ENCODE measurements around the gene FIBCD1.

FIBCD1 gene

GRCh38 chr9:130905125-130905901 is 33.7 kb downstream of the FIBCD1 start:
- DNase-seq: no peak

DNA sequence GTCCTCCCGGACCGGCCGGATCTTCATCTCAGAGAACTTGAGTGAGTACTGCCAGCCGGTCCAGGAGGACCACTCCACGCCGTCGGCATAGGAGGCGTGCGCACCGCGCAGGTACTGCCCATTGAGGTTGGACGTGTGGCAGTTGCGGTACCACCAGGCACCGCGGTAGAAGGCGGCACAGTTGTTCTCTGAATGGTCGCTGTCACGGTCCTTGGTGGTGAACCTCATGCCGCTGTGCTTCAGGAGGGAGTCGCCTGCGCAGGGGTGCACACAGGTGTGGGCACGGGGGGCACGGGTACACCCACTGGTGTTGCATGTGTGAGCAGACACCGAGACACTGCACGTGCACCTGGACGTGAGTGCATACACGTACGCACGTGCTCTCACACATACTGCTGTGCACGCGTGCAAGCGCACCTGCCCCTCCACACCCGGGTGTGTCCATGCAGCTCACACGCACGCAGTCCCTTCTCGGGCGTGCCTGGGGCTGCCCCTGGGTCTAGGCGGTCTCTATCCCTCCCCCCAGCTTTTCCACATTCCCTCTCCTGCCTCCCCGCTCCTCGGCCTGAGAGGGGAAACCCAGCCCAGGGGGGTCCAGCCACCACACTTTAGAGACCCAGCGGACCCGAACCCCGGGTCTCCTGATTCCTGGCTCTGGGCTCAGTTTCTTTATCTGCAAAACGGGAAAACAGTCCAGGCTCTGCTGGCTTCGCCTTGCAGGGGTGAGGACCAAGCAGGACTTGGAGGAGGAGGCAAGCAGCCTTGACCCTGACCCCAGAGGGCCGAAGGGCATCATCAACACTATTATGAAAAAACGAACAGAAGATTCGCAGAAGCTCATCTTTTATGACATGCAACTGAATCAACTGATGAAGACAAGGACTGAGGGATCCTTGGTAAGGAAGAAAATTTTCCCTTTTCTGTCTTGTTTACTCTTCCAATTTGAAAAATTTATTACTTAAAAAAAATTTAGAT is 34.7 kb downstream of the FIBCD1 start:
- DNase-seq: no peak

DNA sequence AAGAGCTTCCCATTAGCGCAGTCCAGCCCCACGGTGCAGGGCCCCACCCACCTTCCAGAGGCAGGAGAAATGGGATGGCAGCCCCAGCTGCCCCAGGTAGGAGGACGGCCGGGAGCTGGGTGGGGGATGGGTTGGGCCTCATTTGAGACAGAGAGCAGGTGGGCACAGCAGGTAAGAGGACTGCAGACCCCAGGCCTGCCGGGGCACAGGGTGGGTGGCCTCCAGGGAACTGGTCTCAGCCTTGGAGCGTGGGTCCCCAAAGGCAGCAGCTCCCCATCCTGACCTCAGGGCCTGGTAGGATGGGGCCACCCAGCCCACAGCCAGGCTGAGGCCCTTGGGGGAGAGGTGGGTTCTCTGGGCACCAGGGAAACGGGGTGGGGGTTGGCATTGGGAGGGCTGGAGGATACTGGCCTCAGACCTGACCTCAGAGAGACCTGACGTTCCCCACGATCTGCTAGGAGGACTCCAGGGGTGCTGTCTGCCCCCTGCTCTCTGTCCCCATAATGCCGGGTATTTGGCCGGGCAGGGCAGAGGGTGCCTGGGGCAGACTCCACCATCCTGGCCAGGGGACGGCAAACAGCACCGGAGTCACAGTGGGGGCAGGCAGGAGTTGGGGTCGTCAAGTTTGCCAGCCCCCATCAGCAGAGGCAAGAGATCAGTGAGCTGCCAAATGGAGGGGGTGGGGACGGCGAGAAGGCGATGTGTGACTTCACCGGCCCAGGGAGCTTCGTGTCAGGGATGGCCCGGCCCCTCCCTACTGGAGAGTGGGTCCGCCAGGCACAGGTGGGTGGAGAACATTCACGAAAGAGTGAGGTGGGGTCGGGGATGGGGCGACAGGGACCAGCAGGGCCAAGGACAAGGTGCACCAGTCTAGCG is 35.6 kb downstream of the FIBCD1 start:
- DNase-seq: no peak

GRCh38 chr9:130902204-130903185 is 36.6 kb downstream of the FIBCD1 start:
- DNase-seq: no peak

DNA sequence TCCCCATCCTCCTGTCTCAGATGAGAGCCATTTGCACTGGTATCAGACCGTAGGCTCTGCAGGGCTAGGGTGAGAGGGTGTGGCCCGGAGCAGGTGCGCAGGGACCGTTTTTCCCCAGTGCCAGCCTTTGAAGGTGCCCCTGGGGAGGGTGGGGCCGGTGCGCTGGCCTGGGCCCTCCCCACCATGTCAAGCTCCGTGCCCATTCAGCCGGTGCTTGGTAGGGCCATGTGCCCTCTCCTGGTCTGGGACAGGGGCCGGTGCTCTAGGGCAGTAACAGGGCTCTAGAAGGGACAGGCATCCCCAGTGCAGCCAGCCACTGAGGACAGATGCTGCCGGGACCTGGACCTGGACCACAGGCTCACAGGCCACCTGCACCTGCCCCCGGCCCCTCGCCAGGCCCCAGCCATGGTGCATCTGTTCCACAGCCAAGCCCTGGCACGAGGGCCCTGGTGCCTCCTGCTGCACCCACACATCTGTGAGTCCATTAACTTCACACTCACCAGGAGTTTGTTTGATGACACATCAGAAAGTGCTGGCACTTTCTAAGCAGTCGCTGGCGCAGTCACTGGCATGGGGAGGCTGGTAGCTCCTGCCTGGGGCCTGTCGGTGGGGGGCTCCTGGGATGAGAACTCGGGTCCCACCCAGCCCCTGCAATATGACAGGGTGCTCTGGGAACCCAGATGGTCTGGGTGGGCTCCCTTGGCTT is 37.4 kb downstream of the FIBCD1 start:
- no peak for DNase-seq

GRCh38 chr9:130900701-130901497 is 38.1 kb downstream of the FIBCD1 start:
- DNase-seq: no peak

- no peak for DNase-seq
These were observed 39.8 kb downstream of the FIBCD1 start for GRCh38 chr9:130899051-130899748.

DNA sequence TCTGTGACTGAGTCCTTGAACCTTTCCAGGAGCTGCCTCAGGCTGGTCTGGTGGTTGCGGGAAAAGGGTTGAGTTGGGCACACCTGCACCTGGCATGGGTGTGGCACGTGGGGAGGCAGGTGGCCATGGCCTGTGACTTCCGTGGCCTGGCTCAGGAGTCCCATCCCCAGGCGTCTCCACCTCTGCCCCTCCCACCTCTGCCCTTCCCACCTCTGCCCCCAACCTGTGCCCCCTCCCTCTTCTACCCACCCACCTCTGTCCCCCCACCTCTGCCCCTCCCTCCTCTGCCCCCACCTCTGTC is 40.5 kb downstream of the FIBCD1 start:
- no peak for DNase-seq

GRCh38 chr9:130897848-130898551 is 41.0 kb downstream of the FIBCD1 start:
- no peak for DNase-seq

DNA sequence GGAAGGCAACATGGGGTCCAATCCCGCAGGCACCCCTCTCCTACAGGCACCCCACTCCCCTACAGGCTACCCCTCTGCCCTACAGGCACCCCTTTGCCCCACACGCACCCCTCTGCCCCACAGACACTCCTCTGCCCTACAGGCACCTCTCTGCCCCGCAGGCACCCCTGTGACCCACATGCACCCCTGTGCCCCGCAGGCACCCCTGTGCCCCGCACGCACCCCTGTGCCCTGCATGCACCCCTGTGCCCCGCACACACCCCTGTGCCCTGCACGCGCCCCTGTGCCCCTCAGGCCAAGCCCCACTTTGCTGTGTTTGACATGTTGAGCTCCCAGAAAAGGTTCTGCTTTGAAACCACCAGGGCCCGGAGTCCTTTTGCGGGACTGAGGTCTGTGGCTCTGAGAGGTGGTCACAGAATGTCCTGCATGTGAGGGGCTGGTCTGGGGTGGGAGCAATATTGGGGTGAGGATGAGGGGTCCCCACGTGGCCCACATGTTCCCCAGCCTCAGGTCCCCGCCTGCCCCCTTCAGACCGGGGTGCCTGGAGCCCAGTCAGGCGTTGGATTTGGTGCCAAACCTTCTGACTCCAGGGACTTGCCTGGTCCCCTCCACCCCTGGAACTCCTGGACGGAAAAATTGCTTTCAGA is 41.8 kb downstream of the FIBCD1 start:
- no peak for DNase-seq

- no peak for DNase-seq
These were observed 42.6 kb downstream of the FIBCD1 start, which contains the start of gene QRFP for GRCh38 chr9:130896233-130897014. TSS of gene QRFP (minus strand) at chr9:130896812. CDS start at chr9:130893838, 2,974 bp downstream.

DNA sequence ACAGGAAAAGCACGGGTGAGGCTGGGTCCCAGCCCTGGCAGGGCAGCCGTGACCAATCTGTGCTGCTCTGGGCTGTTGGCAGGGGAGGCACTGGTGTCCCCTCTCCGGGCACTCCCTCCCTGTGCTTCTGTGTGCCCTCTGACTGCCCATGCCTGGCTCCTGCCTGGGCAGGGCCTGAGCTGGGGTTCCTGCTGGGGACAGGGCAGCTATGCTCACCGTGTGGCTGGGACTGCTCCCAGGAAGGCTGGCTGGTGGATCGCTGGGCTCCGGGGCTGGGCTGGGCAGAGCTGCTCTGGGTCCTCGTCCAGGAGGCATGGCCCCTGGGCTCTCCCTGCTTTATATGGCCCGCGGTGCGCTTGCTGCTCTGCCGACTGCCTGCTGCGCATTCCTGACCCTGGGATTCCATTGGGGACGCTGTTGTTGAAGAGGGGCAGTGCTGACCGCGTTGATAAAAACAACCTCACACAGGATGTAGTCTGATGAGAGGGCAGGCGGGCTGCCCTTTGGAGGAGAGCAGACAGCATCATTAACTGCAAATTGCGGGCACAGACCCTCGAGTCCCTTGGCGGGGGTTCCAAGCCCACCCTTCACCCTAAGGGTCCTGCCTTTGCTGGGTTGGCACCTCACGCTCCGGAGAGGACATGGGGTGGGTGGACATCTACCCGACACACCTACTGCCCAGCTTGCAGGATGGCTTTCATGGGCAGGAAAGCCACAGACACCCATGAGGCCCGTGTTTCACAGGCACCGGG is 43.4 kb downstream of the FIBCD1 start:
- no peak for DNase-seq

GRCh38 chr9:130895038-130895437 is 44.0 kb downstream of the FIBCD1 start:
- DNase-seq: no peak

DNA sequence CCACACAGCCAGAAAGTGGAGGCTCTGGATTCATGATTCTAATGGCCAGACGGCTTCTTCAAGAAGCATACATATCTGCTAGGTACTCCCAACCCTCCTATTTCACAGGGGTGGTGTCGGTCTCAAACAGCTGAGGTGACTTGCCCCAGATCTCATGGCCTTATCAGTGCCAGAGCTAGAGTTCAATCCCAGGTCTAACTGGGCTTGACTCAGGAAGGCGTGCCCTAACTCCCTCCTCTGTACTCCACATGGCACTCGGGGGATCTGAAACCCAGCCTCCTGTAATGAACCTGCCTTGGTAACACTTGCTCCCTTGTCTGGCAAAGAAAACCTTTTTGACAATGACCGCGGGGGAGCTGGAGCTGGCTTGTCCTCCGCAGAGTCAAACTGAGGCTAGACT is 44.5 kb downstream of the FIBCD1 start:
- no peak for DNase-seq

DNA sequence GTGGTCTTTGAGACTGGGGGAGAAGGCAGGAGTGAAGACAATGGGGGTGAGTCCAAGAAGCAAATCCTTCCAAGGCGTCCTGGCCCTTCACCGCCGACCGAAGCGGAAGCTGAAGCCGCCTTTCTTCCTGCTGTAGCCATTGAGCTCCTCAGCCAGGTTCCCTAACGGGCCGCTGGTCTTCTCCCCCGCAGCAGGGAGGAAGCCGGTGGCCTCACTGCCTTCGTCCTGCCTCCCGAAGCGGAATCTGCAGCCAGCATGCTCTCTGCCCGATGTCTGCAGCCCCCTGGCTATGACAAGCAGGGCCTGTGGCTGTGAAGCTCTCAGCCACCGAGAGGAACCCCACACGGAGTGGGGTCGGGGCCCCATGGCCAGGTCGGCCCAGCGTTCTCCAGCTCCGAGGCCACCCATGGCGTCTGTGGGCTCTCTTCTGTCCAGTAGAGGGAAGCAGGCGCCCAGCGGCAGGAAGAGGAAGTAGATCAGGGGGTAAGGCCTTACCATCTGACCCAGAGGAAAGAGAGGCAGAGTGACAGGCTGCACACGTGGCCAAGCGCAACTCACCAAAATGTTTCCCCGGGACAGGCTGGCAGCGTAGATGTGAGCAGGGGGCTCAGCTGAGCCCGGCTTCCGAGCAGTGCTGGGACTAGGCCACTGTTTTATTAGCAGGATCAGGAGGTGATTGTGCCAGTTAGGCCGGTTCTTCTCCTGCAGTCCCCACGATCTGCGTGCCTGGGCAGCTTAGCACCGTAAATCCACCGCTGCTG is 45.5 kb downstream of the FIBCD1 start:
- peak; percentile 38 for DNase-seq
